Measurements from ENCODE around the gene MAK. TPM values are rescaled to one million over a fixed set of nuclear protein-coding genes. Genes with fewer than 3 reads are reported as not detected.
A peak's percentile ranks its signal among the peaks of the same experiment; 100 is the strongest.

MAK gene
- total RNA-seq, 1 experiment from 2014 or later: 0.06 TPM

GRCh38 chr6:10837622-10837994, 731 bp downstream of the MAK start:
- no TSS peak for BruUV-seq (replicated peaks)
- no peaks in the 10 kb centered on the region for H3K36me3 ChIP-seq (ENCODE audit: insufficient read depth, low read length, poor library complexity, severe bottlenecking)
- CTCF ChIA-PET: no interaction called here
- intact Hi-C loops (cut with micrococcal nuclease; ENCODE audit: unreplicated experiment): no loop called here
- peaks cover 12% of the 10 kb centered on the region for H3K4me1 ChIP-seq (ENCODE audit: insufficient read depth, low read length, poor library complexity, severe bottlenecking)
- H3K9me3 ChIP-seq (ENCODE audit: low read depth, low read length, poor library complexity, severe bottlenecking): no peaks in the 10 kb centered on the region
- peak; percentile 27 for DNase-seq (ENCODE audit: low spot score)
- peak overlapping the region; percentile 56 for H3K4me3 ChIP-seq (ENCODE audit: low read depth, low read length, poor library complexity, severe bottlenecking)
- no peak overlapping the region for H3K27ac ChIP-seq (ENCODE audit: low read depth, low read length, poor library complexity, severe bottlenecking)
- peaks cover 8% of the 10 kb centered on the region for H3K27me3 ChIP-seq (replicated peaks; ENCODE audit: insufficient read depth, low read depth, low read length, poor library complexity)
- TF ChIP-seq CTCF (conservative IDR thresholded peaks at IDR 0.05; ENCODE audit: low read depth, low read length): no peak
- no peak for TF ChIP-seq EZH2 (IDR thresholded peaks at IDR 0.05; ENCODE audit: borderline replicate concordance, low read depth, low read length, poor library complexity, severe bottlenecking)
- POLR2A ChIA-PET (ENCODE audit: low non-redundant PET): no interaction called here

GRCh38 chr6:10837009-10837621, 1.2 kb downstream of the MAK start:
- Histone ChIP-seq H3K27ac (ENCODE audit: low read depth, low read length, poor library complexity, severe bottlenecking) (no peak overlapping the region), H3K4me1 (ENCODE audit: insufficient read depth, low read length, poor library complexity, severe bottlenecking) (peaks cover 12% of the 10 kb centered on the region), H3K27me3 (replicated peaks; ENCODE audit: insufficient read depth, low read depth, low read length, poor library complexity) (peaks cover 8% of the 10 kb centered on the region), H3K4me3 (ENCODE audit: low read depth, low read length, poor library complexity, severe bottlenecking) (peak overlapping the region; percentile 56), H3K9me3 (ENCODE audit: low read depth, low read length, poor library complexity, severe bottlenecking) (no peaks in the 10 kb centered on the region), H3K36me3 (ENCODE audit: insufficient read depth, low read length, poor library complexity, severe bottlenecking) (no peaks in the 10 kb centered on the region)
- POLR2A ChIA-PET (ENCODE audit: low non-redundant PET): no interaction called here
- no peak for TF ChIP-seq EZH2 (IDR thresholded peaks at IDR 0.05; ENCODE audit: borderline replicate concordance, low read depth, low read length, poor library complexity, severe bottlenecking)
- TF ChIP-seq CTCF (conservative IDR thresholded peaks at IDR 0.05; ENCODE audit: low read depth, low read length): no peak
- BruUV-seq (replicated peaks): no TSS peak
- intact Hi-C loops (cut with micrococcal nuclease; ENCODE audit: unreplicated experiment): no loop called here
- DNase-seq (ENCODE audit: low spot score): peak; percentile 39
- CTCF ChIA-PET: interaction anchor here (0.6 kb wide), 1 partner anchor 64 kb away, joined by 3 read pairs; no protein-coding TSS in a partner anchor

- intact Hi-C loops (cut with micrococcal nuclease; ENCODE audit: unreplicated experiment): no loop called here
- Histone ChIP-seq H3K4me1 (ENCODE audit: insufficient read depth, low read length, poor library complexity, severe bottlenecking) (peaks cover 12% of the 10 kb centered on the region), H3K27ac (ENCODE audit: low read depth, low read length, poor library complexity, severe bottlenecking) (no peak overlapping the region), H3K9me3 (ENCODE audit: low read depth, low read length, poor library complexity, severe bottlenecking) (no peaks in the 10 kb centered on the region), H3K36me3 (ENCODE audit: insufficient read depth, low read length, poor library complexity, severe bottlenecking) (no peaks in the 10 kb centered on the region), H3K27me3 (replicated peaks; ENCODE audit: insufficient read depth, low read depth, low read length, poor library complexity) (no peaks in the 10 kb centered on the region), H3K4me3 (ENCODE audit: low read depth, low read length, poor library complexity, severe bottlenecking) (no peak overlapping the region)
- TF ChIP-seq EZH2 (IDR thresholded peaks at IDR 0.05; ENCODE audit: borderline replicate concordance, low read depth, low read length, poor library complexity, severe bottlenecking): no peak
- TF ChIP-seq CTCF (conservative IDR thresholded peaks at IDR 0.05; ENCODE audit: low read depth, low read length): no peak
- no TSS peak for BruUV-seq (replicated peaks)
- CTCF ChIA-PET: no interaction called here
- no peak for DNase-seq (ENCODE audit: low spot score)
- POLR2A ChIA-PET (ENCODE audit: low non-redundant PET): no interaction called here
These were observed 3.5 kb downstream of the MAK start for GRCh38 chr6:10834823-10835222.

All from A673 (cell line).